ENCODE data around the gene TGFBR1.

Gene TGFBR1

GRCh38 chr9:99171225-99172123, 66.6 kb downstream of the TGFBR1 start:
- peaks cover 24% of the 10 kb centered on the region for H3K4me1 Mint-ChIP-seq (ENCODE audit: low read depth)
- no peaks in the 10 kb centered on the region for H3K36me3 Mint-ChIP-seq (ENCODE audit: low read depth)
- no peaks in the 10 kb centered on the region for H3K9me3 Mint-ChIP-seq
- H3K27me3 Mint-ChIP-seq (ENCODE audit: low read depth) = peaks cover 17% of the 10 kb centered on the region
- no peak overlapping the region for H3K4me3 Mint-ChIP-seq
- no peak overlapping the region for H3K27ac Mint-ChIP-seq

- Mint-ChIP-seq H3K9me3 (no peaks in the 10 kb centered on the region), H3K36me3 (ENCODE audit: low read depth) (no peaks in the 10 kb centered on the region), H3K4me3 (no peak overlapping the region), H3K27ac (no peak overlapping the region), H3K27me3 (ENCODE audit: low read depth) (peaks cover 17% of the 10 kb centered on the region), H3K4me1 (ENCODE audit: low read depth) (peaks cover 24% of the 10 kb centered on the region)
Observed at GRCh38 chr9:99172124-99173091, 67.5 kb downstream of the TGFBR1 start.

- Mint-ChIP-seq H3K27me3 (ENCODE audit: low read depth) (peaks cover 17% of the 10 kb centered on the region), H3K4me3 (no peak overlapping the region), H3K9me3 (no peaks in the 10 kb centered on the region), H3K27ac (no peak overlapping the region), H3K4me1 (ENCODE audit: low read depth) (peaks cover 18% of the 10 kb centered on the region), H3K36me3 (ENCODE audit: low read depth) (no peaks in the 10 kb centered on the region)
Observed at GRCh38 chr9:99173570-99174504, 68.9 kb downstream of the TGFBR1 start.

- no peak overlapping the region for H3K4me3 Mint-ChIP-seq
- H3K27ac Mint-ChIP-seq = no peak overlapping the region
- peaks cover 43% of the 10 kb centered on the region for H3K4me1 Mint-ChIP-seq (ENCODE audit: low read depth)
- H3K36me3 Mint-ChIP-seq (ENCODE audit: low read depth) = no peaks in the 10 kb centered on the region
- H3K27me3 Mint-ChIP-seq (ENCODE audit: low read depth) = peaks cover 6% of the 10 kb centered on the region
- H3K9me3 Mint-ChIP-seq = no peaks in the 10 kb centered on the region
Observed at GRCh38 chr9:99176527-99177013, 71.7 kb downstream of the TGFBR1 start.

GRCh38 chr9:99177576-99178366, 72.9 kb downstream of the TGFBR1 start:
- H3K4me1 Mint-ChIP-seq (ENCODE audit: low read depth) = peaks cover 52% of the 10 kb centered on the region
- no peak overlapping the region for H3K27ac Mint-ChIP-seq
- H3K9me3 Mint-ChIP-seq = no peaks in the 10 kb centered on the region
- peaks cover 1% of the 10 kb centered on the region for H3K36me3 Mint-ChIP-seq (ENCODE audit: low read depth)
- no peaks in the 10 kb centered on the region for H3K27me3 Mint-ChIP-seq (ENCODE audit: low read depth)
- H3K4me3 Mint-ChIP-seq = no peak overlapping the region

- H3K27ac Mint-ChIP-seq = peak overlapping the region; percentile 43
- peaks cover 1% of the 10 kb centered on the region for H3K36me3 Mint-ChIP-seq (ENCODE audit: low read depth)
- H3K27me3 Mint-ChIP-seq (ENCODE audit: low read depth) = no peaks in the 10 kb centered on the region
- no peaks in the 10 kb centered on the region for H3K9me3 Mint-ChIP-seq
- H3K4me1 Mint-ChIP-seq (ENCODE audit: low read depth) = peaks cover 56% of the 10 kb centered on the region
- H3K4me3 Mint-ChIP-seq = no peak overlapping the region
Observed at GRCh38 chr9:99178912-99179872, 74.3 kb downstream of the TGFBR1 start.

GRCh38 chr9:99180199-99180598, 75.3 kb downstream of the TGFBR1 start:
- no peaks in the 10 kb centered on the region for H3K27me3 Mint-ChIP-seq (ENCODE audit: low read depth)
- H3K27ac Mint-ChIP-seq = peak overlapping the region; percentile 32
- peaks cover 59% of the 10 kb centered on the region for H3K4me1 Mint-ChIP-seq (ENCODE audit: low read depth)

GRCh38 chr9:99180662-99181061, 75.7 kb downstream of the TGFBR1 start:
- H3K27me3 Mint-ChIP-seq (ENCODE audit: low read depth) = no peaks in the 10 kb centered on the region
- H3K36me3 Mint-ChIP-seq (ENCODE audit: low read depth) = peaks cover 1% of the 10 kb centered on the region
- H3K4me3 Mint-ChIP-seq = no peak overlapping the region
- H3K27ac Mint-ChIP-seq = peak overlapping the region; percentile 66
- H3K9me3 Mint-ChIP-seq = no peaks in the 10 kb centered on the region
- peaks cover 59% of the 10 kb centered on the region for H3K4me1 Mint-ChIP-seq (ENCODE audit: low read depth)

More at GRCh38 chr9:99180199-99180598, 75.3 kb downstream of the TGFBR1 start:
- Mint-ChIP-seq H3K4me3 (peak overlapping the region; percentile 47), H3K9me3 (no peaks in the 10 kb centered on the region), H3K36me3 (ENCODE audit: low read depth) (peaks cover 1% of the 10 kb centered on the region)

- Mint-ChIP-seq H3K27ac (peak overlapping the region; percentile 66), H3K4me1 (ENCODE audit: low read depth) (peaks cover 59% of the 10 kb centered on the region), H3K4me3 (peak overlapping the region; percentile 55), H3K36me3 (ENCODE audit: low read depth) (peaks cover 1% of the 10 kb centered on the region), H3K27me3 (ENCODE audit: low read depth) (no peaks in the 10 kb centered on the region), H3K9me3 (no peaks in the 10 kb centered on the region)
Observed at GRCh38 chr9:99181206-99181605, 76.3 kb downstream of the TGFBR1 start.

- Mint-ChIP-seq H3K4me1 (ENCODE audit: low read depth) (peaks cover 60% of the 10 kb centered on the region), H3K9me3 (no peaks in the 10 kb centered on the region), H3K4me3 (peak overlapping the region; percentile 55), H3K36me3 (ENCODE audit: low read depth) (peaks cover 1% of the 10 kb centered on the region), H3K27me3 (ENCODE audit: low read depth) (no peaks in the 10 kb centered on the region), H3K27ac (peak overlapping the region; percentile 66)
Observed at GRCh38 chr9:99181621-99182020, 76.7 kb downstream of the TGFBR1 start.

- peaks cover 58% of the 10 kb centered on the region for H3K4me1 Mint-ChIP-seq (ENCODE audit: low read depth)
- no peak overlapping the region for H3K27ac Mint-ChIP-seq
- H3K9me3 Mint-ChIP-seq = no peaks in the 10 kb centered on the region
- H3K4me3 Mint-ChIP-seq = no peak overlapping the region
- peaks cover 4% of the 10 kb centered on the region for H3K27me3 Mint-ChIP-seq (ENCODE audit: low read depth)
- peaks cover 1% of the 10 kb centered on the region for H3K36me3 Mint-ChIP-seq (ENCODE audit: low read depth)
Observed at GRCh38 chr9:99182356-99182755, 77.4 kb downstream of the TGFBR1 start.

GRCh38 chr9:99183616-99184015, 78.7 kb downstream of the TGFBR1 start:
- Mint-ChIP-seq H3K27ac (peak overlapping the region; percentile 32), H3K27me3 (ENCODE audit: low read depth) (peaks cover 9% of the 10 kb centered on the region), H3K9me3 (no peaks in the 10 kb centered on the region), H3K4me3 (no peak overlapping the region), H3K36me3 (ENCODE audit: low read depth) (peaks cover 1% of the 10 kb centered on the region), H3K4me1 (ENCODE audit: low read depth) (peaks cover 55% of the 10 kb centered on the region)
